IMR-90 (cell line): ENCODE results near the gene CDC25B. TPM values are rescaled to one million over a fixed set of nuclear protein-coding genes. Genes with fewer than 3 reads are reported as not detected.
A peak's percentile ranks its signal among the peaks of the same experiment; 100 is the strongest.

Source experiments
- ATAC-seq: fragments of 200-7000 bp; cut with Tn5 transposase; 2 replicates; pipeline ENCODE4 v1.9.1; 2020; ENCODE audit warnings: low read depth, mild to moderate bottlenecking, moderate library complexity
- BruUV-seq: library from RNA; stranded (reverse); fragments of 400-500 nt; replicated peaks from 2 replicates; lab custom pipeline; 2021; lab: Mats Ljungman, UMichigan
- CTCF ChIA-PET: fragments of 300-600 bp; formaldehyde crosslinking; extraction: SDS; loops from one replicate; lab custom pipeline; 2021; ENCODE audit warnings: antibody characterized with exemption; lab: Yijun Ruan, JAX
- POLR2A ChIA-PET: fragments of 300-600 bp; sonication (Branson Sonifier 250); formaldehyde crosslinking; loops from one replicate; lab custom pipeline; 2022; ENCODE audit warnings: antibody characterized with exemption; ENCODE audit not compliant: unreplicated experiment; lab: Charles Lee
- DNase-seq: peaks from one replicate; pipeline ENCODE4 v3.0.0; 2013
- H2AFZ ChIP-seq: replicated peaks from 2 replicates; pipeline ENCODE3; 2013; ENCODE audit warnings: low read length, mild to moderate bottlenecking; ENCODE audit not compliant: poor library complexity
- H2AK5ac ChIP-seq: 2 replicates; pipeline ENCODE4 v1.6.1; 2013; ENCODE audit warnings: low read depth, low read length, inconsistent platforms
- H2AK9ac ChIP-seq: replicated peaks from 2 replicates; pipeline ENCODE3; 2013; ENCODE audit warnings: mild to moderate bottlenecking, low read depth, low read length, moderate library complexity; ENCODE audit not compliant: poor library complexity
- H2BK120ac ChIP-seq: 2 replicates; pipeline ENCODE4 v1.6.1; 2013; ENCODE audit warnings: low read depth, low read length, inconsistent platforms
- H2BK15ac ChIP-seq: 3 replicates; pipeline ENCODE4 v1.6.1; 2013; ENCODE audit warnings: low read depth, low read length, inconsistent platforms
- H2BK20ac ChIP-seq: 2 replicates; pipeline ENCODE4 v1.6.1; 2013; ENCODE audit warnings: low read depth, mild to moderate bottlenecking, inconsistent platforms, low read length, moderate library complexity
- H2BK5ac ChIP-seq: 2 replicates; pipeline ENCODE4 v1.6.1; 2013; ENCODE audit warnings: mild to moderate bottlenecking, low read depth, low read length, inconsistent platforms; ENCODE audit not compliant: poor library complexity, severe bottlenecking
- H3K14ac ChIP-seq: replicated peaks from 2 replicates; pipeline ENCODE4 v1.6.1; 2013; ENCODE audit warnings: low read depth, low read length, inconsistent platforms
- H3K18ac ChIP-seq: 2 replicates; pipeline ENCODE4 v1.6.1; 2013; ENCODE audit warnings: low read depth, low read length, control low read depth
- H3K23ac ChIP-seq: 2 replicates; pipeline ENCODE4 v1.6.1; 2013; ENCODE audit warnings: low read depth, low read length, inconsistent platforms
- H3K27ac ChIP-seq: 2 replicates; pipeline ENCODE4 v1.5.1; 2013; ENCODE audit warnings: mild to moderate bottlenecking, control low read depth, low read length; ENCODE audit not compliant: insufficient read depth
- H3K27me3 ChIP-seq: 2 replicates; pipeline ENCODE4 v1.6.1; 2013; ENCODE audit warnings: low read length; ENCODE audit not compliant: control insufficient read depth, insufficient read depth
- H3K36me3 ChIP-seq: 2 replicates; pipeline ENCODE4 v1.6.1; 2013; ENCODE audit warnings: low read length, mixed read lengths; ENCODE audit not compliant: control insufficient read depth, insufficient read depth
- H3K4ac ChIP-seq: 2 replicates; pipeline ENCODE4 v1.6.1; 2013; ENCODE audit warnings: low read depth, low read length, inconsistent platforms
- H3K4me1 ChIP-seq: 2 replicates; pipeline ENCODE4 v1.6.1; 2013; ENCODE audit warnings: low read length, mixed read lengths; ENCODE audit not compliant: control insufficient read depth, insufficient read depth
- H3K4me2 ChIP-seq: 2 replicates; pipeline ENCODE4 v1.6.1; 2013; ENCODE audit warnings: low read depth, mild to moderate bottlenecking, control low read depth, low read length, moderate library complexity
- H3K4me3 ChIP-seq: 2 replicates; pipeline ENCODE4 v1.5.1; 2013; ENCODE audit warnings: low read depth, mild to moderate bottlenecking, control low read depth, low read length, moderate library complexity; ENCODE audit not compliant: insufficient read depth
- H3K56ac ChIP-seq: 2 replicates; pipeline ENCODE4 v1.6.1; 2013; ENCODE audit warnings: low read length, inconsistent platforms; ENCODE audit not compliant: insufficient read depth; ENCODE audit errors: extremely low read depth
- H3K79me1 ChIP-seq, 2 experiments: 2 replicates each; pipeline ENCODE4 v1.6.1; 2013; ENCODE audit warnings: low read length in 2 of 2, inconsistent platforms in 1 of 2, low read depth in 1 of 2
- H3K9ac ChIP-seq: 2 replicates; pipeline ENCODE4 v1.6.1; 2013; ENCODE audit warnings: low read depth, low read length, control low read depth
- H3K9me1 ChIP-seq: 2 replicates; pipeline ENCODE4 v1.6.1; 2013; ENCODE audit warnings: low read length, inconsistent platforms; ENCODE audit not compliant: insufficient read depth
- H3K9me3 ChIP-seq: 2 replicates; pipeline ENCODE4 v1.6.1; 2013; ENCODE audit warnings: low read length; ENCODE audit not compliant: control insufficient read depth, insufficient read depth
- H4K20me1 ChIP-seq: 2 replicates; pipeline ENCODE4 v1.6.1; 2013; ENCODE audit warnings: low read length, inconsistent platforms; ENCODE audit not compliant: insufficient read depth
- H4K5ac ChIP-seq: 2 replicates; pipeline ENCODE4 v1.6.1; 2013; ENCODE audit warnings: mild to moderate bottlenecking, low read depth, low read length, control low read depth
- H4K8ac ChIP-seq, 2 experiments: 2 replicates each; pipeline ENCODE4 v1.6.1; 2013; ENCODE audit warnings: low read depth in 2 of 2, low read length in 2 of 2, control low read depth in 1 of 2, inconsistent platforms in 1 of 2
- H4K91ac ChIP-seq: 2 replicates; pipeline ENCODE4 v1.6.1; 2013; ENCODE audit warnings: low read depth, low read length, inconsistent platforms; ENCODE audit not compliant: insufficient read depth
- CTCF ChIP-seq: conservative IDR thresholded peaks from 2 replicates; pipeline ENCODE4 v1.5.1; 2012; ENCODE audit warnings: mild to moderate bottlenecking, low read depth, low read length, improper control_type of control experiment
- POLR2A ChIP-seq: IDR thresholded peaks from 2 replicates; pipeline ENCODE4 v1.6.1; 2012; ENCODE audit warnings: mild to moderate bottlenecking, low read depth, low read length
- whole genome bisulfite sequencing, 2 experiments: methylation state at CpG; one replicate each; pipeline versions ENCODE4 v1.1.5 to v1.1.7; 2013; ENCODE audit warnings: missing lambda C conversion rate in 2 of 2; ENCODE audit not compliant: insufficient read length in 1 of 2; ENCODE audit errors: extremely low coverage in 2 of 2; 5-methylcytosine and 5-hydroxymethylcytosine counted together
- dilution Hi-C: fragments of 300-500 bp; cut with HindIII; formaldehyde crosslinking; loops from one replicate; pipeline ENCODE4 v1.14.3; 2018; ENCODE audit warnings: low sequenced_read_pairs; ENCODE audit not compliant: unreplicated experiment
- in situ Hi-C: fragments of 300-500 bp; cut with MboI; formaldehyde crosslinking; loops from 3 replicates; pipeline ENCODE4 v1.14.3; 2019; ENCODE audit warnings: low sequenced_read_pairs, inconsistent platforms, mixed read lengths
- intact Hi-C: fragments of 100-400 bp; cut with micrococcal nuclease; formaldehyde crosslinking; loops from 2 replicates; pipeline ENCODE4 v1.10.0; 2022
- polyA plus RNA-seq, 3 experiments: library from polyadenylated mRNA; depleted of rRNA; stranded (reverse); fragments of >200 nt; gene quantifications; 2 replicates each; pipeline ENCODE4 v1.2.3, GENCODE V29; 2012; ENCODE audit warnings: low replicate concordance in 1 of 3
- total RNA-seq: library from RNA; depleted of rRNA; stranded (reverse); fragments of >200 nt; gene quantifications from 2 replicates; pipeline ENCODE4 v1.2.3, GENCODE V29; 2012

The CDC25B gene
- total and polyA plus RNA-seq, 2 of the 4 experiments (the other 2 are of a cell fraction) = 14.5 to 50.5 TPM

- no peak for TF ChIP-seq CTCF
Measured at GRCh38 chr20:3796477-3797225, 541 bp downstream of the CDC25B start (continued).

- Histone ChIP-seq H3K14ac (peak overlapping the region; percentile 34), H3K4me1 (peaks cover 26% of the 10 kb centered on the region), H4K91ac (peak overlapping the region; percentile 63), H3K4me2 (peak overlapping the region; percentile 76), H2AK5ac (peak overlapping the region; percentile 55), H4K8ac (peak overlapping the region; percentile 66 to 85; a peak in 3 of 4 replicates), H3K27me3 (no peaks in the 10 kb centered on the region), H3K9me1 (peaks cover 21% of the 10 kb centered on the region), H3K79me1 (peaks cover 36 to 69% of the 10 kb centered on the region in 2 experiments), H3K4ac (peak overlapping the region; percentile 74), H3K4me3 (peak overlapping the region; percentile 82), H4K20me1 (no peaks in the 10 kb centered on the region), H3K36me3 (peaks cover 32% of the 10 kb centered on the region), H3K27ac (peak overlapping the region; percentile 86), H3K56ac (peak overlapping the region; percentile 53; the same call in 1 of the 2 replicates), H3K18ac (no peak overlapping the region), H3K9ac (peak overlapping the region; percentile 87), H2AFZ (no peak overlapping the region), H2AK9ac (peak overlapping the region; percentile 95), H2BK120ac (peak overlapping the region; percentile 74), H2BK20ac (no peak overlapping the region; the same call in 1 of the 2 replicates), H3K23ac (peak overlapping the region; percentile 80; the same call in 1 of the 2 replicates), H2BK5ac (peak overlapping the region; percentile 76), H2BK15ac (0 out of 3 replicates have a peak overlapping the region, but pooled peaks have one; percentile 41), H3K9me3 (no peaks in the 10 kb centered on the region), H4K5ac (no peak overlapping the region)
- ATAC-seq (no peak), DNase-seq (no peak)
- BruUV-seq = no TSS peak
- ChIA-PET POLR2A (no interaction called here), CTCF (no interaction called here)
- no peak for TF ChIP-seq POLR2A
- in situ Hi-C loops (no loop called here), intact Hi-C loops (no loop called here), dilution Hi-C loops (no loop called here)
- WGBS, 2 experiments = 93% methylated on average over 3 of the region's 5 CpGs; no CpG with 5 or more reads in 1 of the 2 experiments
Measured at GRCh38 chr20:3797226-3797545, 1.1 kb downstream of the CDC25B start.
